Activated naive CD8-positive, alpha-beta T cell treated with anti-CD3 and anti-CD28 coated beads for 36 hours (primary cell): Measurements from ENCODE around the gene DDAH2. TPM values are rescaled to one million over a fixed set of nuclear protein-coding genes. Genes with fewer than 3 reads are reported as not detected.

Source experiments
- DNase-seq: peaks from one replicate; pipeline ENCODE4 v3.0.0; 2021
- H3K27ac Mint-ChIP-seq: one replicate; pipeline ENCODE4 v1.8.0; 2022; ENCODE audit warnings: mild to moderate bottlenecking, moderate library complexity, mixed read lengths
- H3K27me3 Mint-ChIP-seq: one replicate; pipeline ENCODE4 v1.8.0; 2022; ENCODE audit warnings: mild to moderate bottlenecking, mixed read lengths
- H3K36me3 Mint-ChIP-seq: one replicate; pipeline ENCODE4 v1.8.0; 2021; ENCODE audit warnings: mild to moderate bottlenecking, mixed read lengths
- H3K4me1 Mint-ChIP-seq: one replicate; pipeline ENCODE4 v1.8.0; 2021; ENCODE audit warnings: mixed read lengths
- H3K4me3 Mint-ChIP-seq: one replicate; pipeline ENCODE4 v1.8.0; 2022; ENCODE audit warnings: mild to moderate bottlenecking, moderate library complexity, mixed read lengths
- H3K9me3 Mint-ChIP-seq: one replicate; pipeline ENCODE4 v1.8.0; 2022; ENCODE audit warnings: mixed read lengths
- total RNA-seq, 2 experiments: library from RNA; stranded (reverse); gene quantifications; one replicate each; pipeline ENCODE4 v1.2.3, GENCODE V29; 2021

DDAH2 gene, protein sequence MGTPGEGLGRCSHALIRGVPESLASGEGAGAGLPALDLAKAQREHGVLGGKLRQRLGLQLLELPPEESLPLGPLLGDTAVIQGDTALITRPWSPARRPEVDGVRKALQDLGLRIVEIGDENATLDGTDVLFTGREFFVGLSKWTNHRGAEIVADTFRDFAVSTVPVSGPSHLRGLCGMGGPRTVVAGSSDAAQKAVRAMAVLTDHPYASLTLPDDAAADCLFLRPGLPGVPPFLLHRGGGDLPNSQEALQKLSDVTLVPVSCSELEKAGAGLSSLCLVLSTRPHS
- 1 to 10 TPM; 3.5 to 3.8 TPM for total RNA-seq

DNA sequence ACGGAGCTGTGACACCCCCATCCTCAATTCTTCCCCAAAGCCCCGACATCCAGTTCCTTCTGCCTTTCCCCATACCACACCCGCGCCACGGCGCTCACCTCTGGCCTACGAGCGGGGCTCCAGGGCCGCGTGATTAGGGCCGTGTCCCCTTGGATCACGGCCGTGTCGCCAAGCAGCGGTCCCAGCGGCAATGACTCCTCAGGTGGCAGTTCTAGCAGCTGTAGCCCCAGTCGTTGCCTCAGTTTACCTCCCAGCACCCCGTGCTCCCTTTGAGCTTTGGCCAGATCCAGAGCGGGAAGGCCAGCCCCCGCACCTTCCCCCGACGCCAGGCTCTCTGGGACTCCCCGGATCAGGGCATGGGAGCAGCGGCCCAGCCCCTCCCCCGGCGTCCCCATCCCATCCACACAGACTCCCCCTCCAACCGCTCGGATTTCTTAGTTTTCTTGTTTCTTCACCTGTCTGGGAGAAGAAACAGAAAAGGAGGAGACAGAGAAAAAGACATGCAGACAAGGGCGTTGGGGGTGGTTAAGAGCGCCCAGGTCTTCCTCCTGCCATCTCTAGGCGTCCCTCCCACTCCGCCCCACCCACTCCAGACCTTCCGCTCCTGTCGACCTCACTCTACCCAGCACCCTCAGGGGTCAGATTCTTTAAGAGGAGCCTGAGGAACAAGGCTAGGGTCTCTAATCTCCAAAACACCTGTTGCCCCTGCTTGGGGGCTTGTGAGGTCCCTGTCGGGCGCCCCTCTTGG is at the start of gene DDAH2:
DDAH2 (minus strand) TSS at position 533 of the 748 bp plus-strand sequence; CDS start at position 395, 138 bp downstream.
- Mint-ChIP-seq H3K4me1 (peaks cover 49% of the 10 kb centered on the region), H3K4me3 (peak within 1 kb of the TSS; percentile 84), H3K36me3 (peaks cover 32% of the 10 kb centered on the region), H3K27ac (peak within 1 kb of the TSS; percentile 19), H3K9me3 (no peaks in the 10 kb centered on the region), H3K27me3 (no peaks in the 10 kb centered on the region)
- no peak for DNase-seq

DNA sequence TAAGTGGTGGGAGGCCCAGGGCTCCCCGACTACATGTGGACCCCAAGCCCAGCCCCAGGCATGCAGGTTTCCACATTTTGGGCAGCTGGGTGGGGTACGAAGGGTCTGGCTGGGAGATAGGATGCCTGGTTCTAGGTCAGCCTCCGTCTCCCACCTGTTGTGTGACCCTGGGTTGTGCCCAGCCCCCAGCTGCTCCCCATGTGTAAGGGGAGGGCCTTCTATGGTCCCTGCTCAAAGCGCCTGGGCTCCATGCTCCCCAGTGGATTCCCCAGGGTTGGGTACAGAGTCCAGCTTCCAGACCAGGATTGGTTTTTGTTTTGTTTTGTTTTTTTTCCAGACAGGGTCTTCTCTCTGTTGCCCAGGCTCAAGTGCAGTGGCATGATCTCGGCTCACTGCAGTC is 49.1 kb upstream of the DDAH2 start:
- Mint-ChIP-seq H3K4me3 (no peak overlapping the region), H3K4me1 (peaks cover 23% of the 10 kb centered on the region), H3K27ac (no peak overlapping the region), H3K9me3 (no peaks in the 10 kb centered on the region), H3K36me3 (peaks cover 29% of the 10 kb centered on the region), H3K27me3 (peaks cover 6% of the 10 kb centered on the region)
- no peak for DNase-seq

DNA sequence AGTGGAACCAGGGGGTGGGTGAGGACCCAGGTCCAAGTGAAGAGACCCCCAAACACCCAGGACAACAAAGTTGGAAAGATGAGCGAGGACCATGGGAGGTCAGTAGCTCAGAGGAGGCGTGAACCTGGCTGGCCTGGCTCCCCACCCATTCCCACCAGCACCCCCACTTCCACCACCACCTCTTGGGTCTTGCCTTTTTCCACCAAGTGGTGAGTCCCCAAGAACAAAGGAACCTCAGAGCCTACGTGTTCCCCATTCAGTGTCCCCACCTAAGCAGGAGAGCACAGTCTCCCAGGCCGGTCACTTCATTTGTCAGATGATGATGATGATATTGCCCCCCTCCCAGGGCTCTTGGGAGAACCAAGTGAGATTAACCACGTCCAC is 48.6 kb upstream of the DDAH2 start:
- no peak overlapping the region for H3K27ac Mint-ChIP-seq
- H3K36me3 Mint-ChIP-seq: peaks cover 29% of the 10 kb centered on the region
- no peak overlapping the region for H3K4me3 Mint-ChIP-seq

DNA sequence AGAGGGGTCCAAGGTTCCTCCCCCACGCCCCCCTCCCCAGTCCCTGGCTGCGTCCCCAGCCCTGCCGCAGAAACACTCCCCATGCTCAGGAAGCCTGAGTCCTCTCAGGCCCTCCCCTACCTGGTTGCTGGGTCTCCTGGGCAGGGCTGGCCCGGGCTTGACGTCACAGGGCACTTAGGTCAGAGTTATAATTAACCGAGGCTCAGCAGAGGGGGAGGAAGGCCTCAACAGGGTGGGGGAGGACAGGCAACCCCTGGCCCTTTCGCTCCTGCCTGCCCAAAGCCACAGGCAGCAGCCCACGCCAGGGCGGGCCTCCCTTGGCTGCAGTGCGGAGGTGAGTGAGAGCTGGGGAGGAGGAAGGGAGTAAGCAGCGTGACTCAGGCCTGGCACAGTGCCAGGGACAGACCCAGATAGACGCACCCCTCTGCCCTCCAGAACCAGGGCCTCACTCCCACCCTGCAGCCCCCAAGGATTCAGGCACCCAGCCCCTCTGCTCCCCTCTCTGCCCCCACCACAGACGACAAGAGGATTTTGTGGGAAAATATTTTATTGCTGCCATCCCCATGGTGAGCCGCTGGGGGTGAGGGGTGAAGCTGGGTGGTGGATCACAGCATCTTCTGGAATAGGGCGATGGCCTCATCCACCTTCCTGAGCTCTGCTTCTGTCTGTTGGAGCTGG is 48.0 kb upstream of the DDAH2 start, which contains the start of gene VWA7:
VWA7 (minus strand) TSS at position 340 of the 678 bp plus-strand sequence. CDS start 549 bp downstream, outside the sequence.
- Mint-ChIP-seq H3K27ac (peak within 1 kb of the TSS; percentile 51), H3K4me1 (peaks cover 29% of the 10 kb centered on the region), H3K36me3 (peaks cover 25% of the 10 kb centered on the region), H3K9me3 (no peaks in the 10 kb centered on the region), H3K4me3 (peak within 1 kb of the TSS; percentile 40), H3K27me3 (peaks cover 6% of the 10 kb centered on the region)
- DNase-seq: peak; percentile 88

More for the DNA sequence above, 48.6 kb upstream of the DDAH2 start:
- Mint-ChIP-seq H3K27me3 (peaks cover 6% of the 10 kb centered on the region), H3K4me1 (peaks cover 26% of the 10 kb centered on the region), H3K9me3 (no peaks in the 10 kb centered on the region)
- DNase-seq: no peak

DNA sequence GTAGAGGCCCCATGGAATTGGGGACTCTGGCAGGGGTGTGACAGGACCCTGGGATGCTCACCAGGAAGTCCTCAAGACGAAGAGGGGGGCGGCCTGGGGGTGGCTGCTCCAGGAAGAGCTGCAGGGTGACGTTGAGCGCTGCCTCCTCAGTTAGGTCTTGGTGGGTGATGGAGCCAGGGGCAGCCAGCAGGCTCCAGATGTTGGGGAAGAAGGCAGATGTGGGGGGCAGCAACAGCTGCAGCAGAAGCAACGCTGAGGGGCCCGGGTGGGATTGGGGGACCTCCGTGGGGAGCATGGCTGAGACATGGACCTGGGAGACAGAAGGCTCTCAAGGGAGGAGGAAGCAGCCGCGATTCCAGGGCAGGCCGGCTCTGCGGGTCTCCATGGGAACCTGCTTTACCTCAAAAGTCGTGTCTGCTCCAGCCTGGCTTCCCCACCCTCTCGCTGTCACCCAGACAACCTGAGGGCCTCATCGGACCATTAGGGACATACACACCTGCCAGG is 47.4 kb upstream of the DDAH2 start:
- Mint-ChIP-seq H3K9me3 (peaks cover under 1% of the 10 kb centered on the region), H3K4me1 (peaks cover 31% of the 10 kb centered on the region), H3K27ac (peak overlapping the region; percentile 51), H3K27me3 (peaks cover 6% of the 10 kb centered on the region), H3K36me3 (peaks cover 25% of the 10 kb centered on the region), H3K4me3 (peak overlapping the region; percentile 40)
- no peak for DNase-seq

DNA sequence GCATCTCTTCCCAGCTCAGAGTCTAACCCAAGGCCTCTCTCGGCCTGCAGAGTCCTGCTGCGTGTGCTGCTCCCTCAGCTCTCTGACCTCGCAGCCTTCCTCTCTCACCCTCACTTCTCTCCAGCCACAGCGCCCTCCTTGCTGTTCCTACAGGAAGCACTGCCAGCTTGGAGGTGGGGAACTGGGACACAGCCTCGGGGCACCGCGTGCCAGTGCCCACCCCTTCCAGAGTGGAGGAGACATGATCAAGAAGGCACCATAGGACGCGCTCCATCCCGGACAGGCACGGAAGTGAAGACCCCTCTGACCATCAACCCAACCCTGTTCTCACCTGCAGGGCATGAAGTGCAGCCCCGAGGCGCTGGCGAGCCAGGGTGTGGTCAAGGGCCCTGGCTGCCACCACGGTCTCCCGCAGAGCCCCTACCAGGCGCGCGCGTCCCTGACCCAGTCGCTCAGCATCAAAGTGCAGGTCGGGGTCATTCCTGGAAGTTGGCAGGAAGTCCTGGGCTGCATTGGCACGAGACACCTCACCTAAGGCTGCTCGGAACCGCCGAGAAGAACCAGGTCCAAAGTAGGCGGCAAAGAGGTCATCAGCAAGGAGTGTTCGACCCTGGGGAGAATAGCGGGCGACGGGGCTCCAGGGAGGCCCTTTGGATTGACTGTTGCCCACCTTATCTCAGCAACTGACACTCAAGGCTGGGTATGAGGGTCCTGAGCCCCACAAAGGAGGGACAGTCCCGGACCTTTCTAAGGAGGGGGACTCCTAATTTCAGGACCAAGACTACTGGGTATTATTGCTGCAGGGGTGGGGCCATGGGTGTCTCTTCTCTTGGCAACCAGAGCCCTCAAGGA is 46.8 kb upstream of the DDAH2 start:
- Mint-ChIP-seq H3K4me3 (no peak overlapping the region), H3K4me1 (peaks cover 37% of the 10 kb centered on the region)

DNA sequence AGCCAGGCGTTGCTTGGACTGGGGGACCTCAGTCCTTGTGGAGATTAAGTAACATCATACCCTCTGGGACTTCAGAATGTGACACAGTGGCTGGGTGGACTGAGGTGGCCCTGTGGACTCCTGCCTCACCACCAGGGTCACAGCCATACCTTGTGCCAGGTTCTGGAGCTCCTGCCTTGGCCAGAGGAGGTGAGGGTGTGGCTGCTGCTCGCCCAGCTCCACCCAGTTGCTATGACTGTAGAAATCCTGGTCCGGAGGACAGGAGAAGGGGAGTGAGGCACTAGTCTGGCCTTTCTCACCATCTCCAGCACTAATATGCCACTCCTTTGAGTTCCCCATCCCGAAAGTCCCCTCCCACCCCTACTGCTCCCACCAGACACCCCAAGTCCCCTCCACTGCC is 46.1 kb upstream of the DDAH2 start:
- Mint-ChIP-seq H3K4me1 (peaks cover 37% of the 10 kb centered on the region), H3K4me3 (no peak overlapping the region), H3K27ac (no peak overlapping the region), H3K36me3 (peaks cover 25% of the 10 kb centered on the region), H3K9me3 (peaks cover 2% of the 10 kb centered on the region), H3K27me3 (peaks cover 6% of the 10 kb centered on the region)
- no peak for DNase-seq

More for the DNA sequence above, 46.8 kb upstream of the DDAH2 start:
- DNase-seq: no peak
- Mint-ChIP-seq H3K9me3 (peaks cover 2% of the 10 kb centered on the region), H3K27me3 (peaks cover 6% of the 10 kb centered on the region), H3K36me3 (peaks cover 25% of the 10 kb centered on the region), H3K27ac (peak overlapping the region; percentile 51)

DNA sequence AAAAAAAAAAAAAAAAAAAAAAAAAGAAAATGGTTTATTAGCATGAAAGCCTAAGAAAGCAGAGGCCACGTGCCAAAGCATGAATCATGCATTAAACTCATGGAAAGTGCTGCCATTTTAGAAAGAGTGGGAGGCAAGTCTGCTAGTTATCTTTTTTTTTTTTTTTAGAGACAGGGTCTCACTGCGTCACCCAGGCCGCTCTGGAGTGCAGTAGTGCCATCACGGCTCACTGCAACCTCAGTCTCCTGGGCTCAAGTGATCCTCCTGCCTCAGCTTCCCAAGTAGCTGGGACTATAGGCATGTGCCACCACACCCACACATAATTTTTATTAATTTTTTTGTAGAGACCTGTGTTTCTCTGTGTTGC is 42.9 kb upstream of the DDAH2 start:
- H3K4me1 Mint-ChIP-seq: peaks cover 33% of the 10 kb centered on the region
- peaks cover 14% of the 10 kb centered on the region for H3K36me3 Mint-ChIP-seq
- peaks cover 2% of the 10 kb centered on the region for H3K9me3 Mint-ChIP-seq
- no peak overlapping the region for H3K4me3 Mint-ChIP-seq
- peak overlapping the region; percentile 60 for H3K27ac Mint-ChIP-seq
- DNase-seq: peak; percentile 39
- peaks cover 6% of the 10 kb centered on the region for H3K27me3 Mint-ChIP-seq

DNA sequence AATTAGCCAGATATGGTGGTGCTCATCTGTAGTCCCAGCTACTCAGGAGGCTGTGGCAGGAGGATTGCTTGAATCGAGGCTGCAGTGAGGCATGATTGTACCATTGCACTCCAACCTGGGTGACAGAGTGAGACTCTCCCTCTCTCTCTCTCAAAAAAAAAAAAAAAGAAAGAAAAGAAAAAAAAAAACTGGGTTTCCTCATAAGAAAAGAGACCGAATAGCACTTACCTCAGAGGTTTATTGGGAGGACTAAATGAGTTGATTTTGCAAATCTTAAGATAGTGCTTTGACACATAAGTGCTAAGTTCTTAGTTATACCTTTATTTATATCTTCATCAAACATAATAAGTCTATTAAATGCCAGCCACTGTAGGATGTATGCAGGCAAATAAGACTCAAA is 41.8 kb upstream of the DDAH2 start:
- H3K27me3 Mint-ChIP-seq: peaks cover 3% of the 10 kb centered on the region
- no peak overlapping the region for H3K4me3 Mint-ChIP-seq
- H3K27ac Mint-ChIP-seq: no peak overlapping the region
- peaks cover 25% of the 10 kb centered on the region for H3K4me1 Mint-ChIP-seq
- no peak for DNase-seq
- peaks cover 14% of the 10 kb centered on the region for H3K36me3 Mint-ChIP-seq
- peaks cover 2% of the 10 kb centered on the region for H3K9me3 Mint-ChIP-seq

DNA sequence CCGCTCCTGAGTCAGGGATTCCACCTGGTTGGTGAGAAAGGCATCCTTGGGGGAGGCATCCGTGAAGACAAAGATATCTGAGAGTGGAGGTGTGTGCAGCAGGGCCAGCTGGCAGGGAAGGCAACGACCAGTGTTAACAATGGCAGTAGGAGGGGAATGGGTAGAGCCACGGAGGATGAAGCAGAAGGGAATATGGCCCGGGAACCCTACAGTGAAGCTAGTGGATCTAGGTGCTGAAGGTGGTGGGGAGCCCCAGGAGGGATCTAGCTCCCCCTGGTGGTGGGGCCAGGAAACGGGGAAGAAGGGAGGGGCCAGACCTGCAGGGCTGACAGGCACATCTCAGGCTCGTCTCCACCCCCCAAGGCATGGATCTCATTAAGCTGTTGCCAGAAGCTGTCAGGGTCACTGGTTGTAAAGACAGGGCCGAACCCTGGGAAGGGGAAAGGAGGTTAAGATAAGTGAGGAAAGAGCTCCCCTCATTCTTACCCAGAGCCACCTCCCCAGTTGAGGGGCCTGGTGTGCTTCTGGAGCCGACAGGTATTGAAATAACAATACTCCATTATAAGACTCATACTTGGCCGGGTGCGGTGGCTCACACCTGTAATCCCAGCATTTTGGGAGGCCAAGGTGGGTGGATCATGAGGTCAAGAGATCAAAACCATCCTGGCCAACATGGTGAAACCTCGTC is 40.7 kb upstream of the DDAH2 start:
- no peak overlapping the region for H3K4me3 Mint-ChIP-seq
- peaks cover 18% of the 10 kb centered on the region for H3K4me1 Mint-ChIP-seq
- H3K27me3 Mint-ChIP-seq: no peaks in the 10 kb centered on the region
- H3K36me3 Mint-ChIP-seq: peaks cover 18% of the 10 kb centered on the region
- DNase-seq: peak; percentile 81
- H3K27ac Mint-ChIP-seq: no peak overlapping the region
- H3K9me3 Mint-ChIP-seq: peaks cover 2% of the 10 kb centered on the region

DNA sequence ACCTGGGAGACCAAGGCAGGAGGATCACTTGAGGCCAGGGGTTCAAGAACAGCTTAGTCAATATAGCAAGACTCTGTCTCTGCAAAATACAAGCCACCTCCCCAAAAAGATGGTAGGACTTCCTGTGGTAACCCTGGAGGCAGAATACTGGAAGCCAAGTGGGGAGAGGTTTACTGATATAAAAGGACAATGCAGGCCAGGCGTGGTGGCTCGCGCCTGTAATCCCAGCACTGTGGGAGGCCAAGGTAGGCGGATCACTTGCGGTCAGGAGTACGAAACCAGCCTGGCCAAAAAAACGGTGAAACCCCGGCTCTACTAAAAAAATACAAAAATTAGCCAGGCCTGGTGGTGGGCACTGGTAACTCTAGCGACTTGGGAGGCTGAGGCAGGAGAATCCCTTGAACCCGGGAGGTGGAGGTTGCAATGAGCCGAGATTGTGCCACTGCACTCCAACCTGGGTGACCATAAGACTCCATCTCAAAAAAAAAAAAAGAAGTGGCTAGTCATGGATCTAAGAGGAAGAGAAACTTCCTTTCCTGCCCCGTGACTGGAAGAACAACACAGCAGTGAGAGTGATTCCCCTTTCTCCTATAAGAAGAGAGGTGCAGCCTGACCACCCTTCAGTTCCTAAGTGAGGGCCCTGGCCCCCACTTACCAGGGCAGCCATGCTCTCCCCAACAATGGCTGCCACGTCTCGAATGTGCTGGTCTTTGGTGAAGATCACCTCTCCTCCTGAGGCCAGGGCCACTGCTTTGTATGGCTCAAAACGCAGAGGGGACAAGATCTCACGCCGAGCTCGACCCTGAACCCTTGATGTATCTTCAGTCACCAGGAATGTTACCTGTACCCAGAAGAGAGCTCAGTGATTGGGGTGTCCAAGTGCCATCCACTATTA is 39.5 kb upstream of the DDAH2 start:
- no peak for DNase-seq
- no peak overlapping the region for H3K27ac Mint-ChIP-seq

DNA sequence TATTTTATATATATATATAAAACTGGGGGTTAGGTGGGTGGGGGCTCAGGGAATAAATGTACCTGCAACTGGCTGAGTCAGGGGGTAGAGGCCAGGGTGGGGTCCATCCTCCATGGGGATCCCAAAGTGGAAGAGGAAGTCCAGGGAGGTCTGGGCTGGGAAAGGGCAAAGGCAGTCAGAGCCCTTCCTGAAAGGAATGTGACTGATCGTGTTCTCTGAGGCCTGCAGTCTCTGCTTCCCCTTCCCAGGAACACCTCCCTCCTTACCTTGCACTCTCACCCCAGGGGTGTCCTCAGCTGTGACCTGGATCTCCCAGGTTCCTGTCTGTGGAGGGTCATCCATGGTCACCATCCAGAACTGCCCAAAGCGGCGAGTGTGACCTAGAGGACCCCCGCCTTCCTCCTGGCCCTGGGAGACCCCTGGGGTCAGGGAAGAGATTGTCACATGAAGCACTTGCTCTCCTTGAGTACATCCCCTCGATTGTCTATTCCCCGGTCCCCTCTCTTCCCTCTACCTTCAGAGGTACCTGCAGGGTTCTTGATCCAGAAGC is 38.1 kb upstream of the DDAH2 start:
- Mint-ChIP-seq H3K27ac (no peak overlapping the region), H3K36me3 (peaks cover 28% of the 10 kb centered on the region), H3K9me3 (peaks cover 2% of the 10 kb centered on the region), H3K4me3 (no peak overlapping the region), H3K27me3 (no peaks in the 10 kb centered on the region), H3K4me1 (peaks cover 14% of the 10 kb centered on the region)
- no peak for DNase-seq

More for the DNA sequence above, 39.5 kb upstream of the DDAH2 start:
- H3K4me3 Mint-ChIP-seq: no peak overlapping the region
- H3K9me3 Mint-ChIP-seq: peaks cover 2% of the 10 kb centered on the region
- no peaks in the 10 kb centered on the region for H3K27me3 Mint-ChIP-seq
- H3K36me3 Mint-ChIP-seq: peaks cover 23% of the 10 kb centered on the region
- H3K4me1 Mint-ChIP-seq: peaks cover 18% of the 10 kb centered on the region
